ENCODE measurements around the gene NBPF20. TPM values are rescaled to one million over a fixed set of nuclear protein-coding genes. Genes with fewer than 3 reads are reported as not detected.
"Not testable (repeated sequence)": the region's sequence is repeated elsewhere in the genome, so short reads cannot be mapped to it uniquely, and the experiment has no call there.

NBPF20 gene
- 1.2 TPM for total RNA-seq
- long read RNA-seq, partial matches to known transcripts = 5 of 10 reads
- long read RNA-seq, other reads (novel, unspliced or antisense) = 5 of 10 reads

- peak; percentile 87 for DNase-seq (ENCODE audit: low spot score)
- intact Hi-C loops (cut with DNase I) = no loop called here
Measured at GRCh38 chr1:145425436-145426029, at the start of gene NBPF20. TSS of gene NBPF20 (minus strand) at chr1:145425603. CDS start at chr1:145405272, 20,331 bp downstream.

GRCh38 chr1:145474837-145475368 is 49.5 kb upstream of the NBPF20 start:
- intact Hi-C loops (cut with DNase I); DNase-seq (ENCODE audit: low spot score): not testable (repeated sequence)

GRCh38 chr1:145472731-145473130 is 47.3 kb upstream of the NBPF20 start:
- intact Hi-C loops (cut with DNase I); DNase-seq (ENCODE audit: low spot score): not testable (repeated sequence)

DNA sequence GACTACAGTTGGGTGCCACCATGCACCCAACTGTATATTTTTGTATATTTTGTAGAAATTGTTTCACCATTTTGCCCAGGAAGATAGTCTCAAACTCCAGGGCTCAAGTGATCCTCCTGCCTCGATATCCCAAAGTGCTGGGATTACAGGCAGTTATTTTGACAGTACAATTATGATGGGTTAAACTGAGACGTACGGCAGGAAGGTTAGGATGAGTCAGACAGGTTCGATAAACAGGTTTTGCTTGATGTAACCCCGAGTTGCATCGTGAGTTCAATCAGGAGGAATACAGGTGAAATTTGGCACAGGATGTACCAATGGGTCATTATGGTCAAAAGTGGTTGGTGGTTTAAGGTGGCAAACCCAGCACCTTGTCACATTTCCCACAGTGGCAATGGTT is 46.0 kb upstream of the NBPF20 start:
- intact Hi-C loops (cut with DNase I); DNase-seq (ENCODE audit: low spot score): not testable (repeated sequence)

DNA sequence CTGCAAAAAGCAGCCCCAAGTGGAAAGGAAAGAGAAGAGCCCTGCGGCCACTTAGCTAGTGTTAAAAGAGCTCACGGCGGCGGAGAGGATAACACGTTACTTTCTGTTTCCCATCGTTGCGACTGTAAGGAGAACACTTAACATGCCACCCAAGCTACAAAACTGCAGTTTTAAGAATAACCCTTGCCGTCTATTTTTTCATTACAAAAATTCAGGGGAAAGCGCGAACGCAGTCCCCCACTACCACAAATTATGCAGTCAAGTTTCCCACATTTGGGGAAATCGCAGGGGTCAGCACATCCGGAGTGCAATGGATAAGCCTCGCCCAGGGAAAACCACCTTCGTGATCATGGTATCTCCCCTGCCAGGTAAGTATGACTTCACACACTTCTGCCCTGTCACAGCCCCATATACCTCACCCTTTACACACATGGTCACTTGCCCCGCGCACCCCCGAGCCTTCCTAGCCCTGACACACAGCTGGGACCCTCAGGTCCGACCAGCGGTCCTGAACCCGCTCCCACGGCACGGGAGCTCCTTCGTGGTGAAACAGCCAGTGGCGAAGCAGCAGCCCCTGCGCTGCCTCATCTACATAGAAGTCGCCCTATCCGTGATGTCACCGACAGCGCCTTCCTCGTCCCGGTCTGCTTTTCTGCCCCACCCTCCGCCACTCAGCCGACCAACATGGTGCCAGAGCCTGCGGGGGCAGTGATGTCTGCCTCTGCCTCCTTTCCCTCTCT is 40.2 kb upstream of the NBPF20 start:
- intact Hi-C loops (cut with DNase I); DNase-seq (ENCODE audit: low spot score): not testable (repeated sequence)

GRCh38 chr1:145464708-145465336 is 39.4 kb upstream of the NBPF20 start:
- DNase-seq (ENCODE audit: low spot score); intact Hi-C loops (cut with DNase I): not testable (repeated sequence)

DNA sequence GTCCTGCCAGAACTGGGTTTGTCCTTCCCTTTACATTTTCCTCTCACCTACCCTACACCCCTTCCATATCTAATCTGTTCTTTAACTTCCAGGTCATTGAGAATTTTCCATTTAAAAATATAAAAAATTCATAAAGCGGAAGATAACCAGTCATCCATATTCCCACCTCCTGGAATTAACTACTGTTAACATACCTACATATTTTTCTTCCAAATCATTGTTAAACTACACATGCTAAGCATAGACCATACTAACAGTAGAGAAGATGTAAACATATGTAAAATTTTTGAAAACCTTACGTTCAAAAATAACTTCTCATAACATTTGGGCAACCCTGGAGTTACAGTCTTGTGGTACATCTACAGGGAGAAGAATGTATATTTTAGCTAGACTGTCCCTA is 38.6 kb upstream of the NBPF20 start:
- intact Hi-C loops (cut with DNase I); DNase-seq (ENCODE audit: low spot score): not testable (repeated sequence)

DNA sequence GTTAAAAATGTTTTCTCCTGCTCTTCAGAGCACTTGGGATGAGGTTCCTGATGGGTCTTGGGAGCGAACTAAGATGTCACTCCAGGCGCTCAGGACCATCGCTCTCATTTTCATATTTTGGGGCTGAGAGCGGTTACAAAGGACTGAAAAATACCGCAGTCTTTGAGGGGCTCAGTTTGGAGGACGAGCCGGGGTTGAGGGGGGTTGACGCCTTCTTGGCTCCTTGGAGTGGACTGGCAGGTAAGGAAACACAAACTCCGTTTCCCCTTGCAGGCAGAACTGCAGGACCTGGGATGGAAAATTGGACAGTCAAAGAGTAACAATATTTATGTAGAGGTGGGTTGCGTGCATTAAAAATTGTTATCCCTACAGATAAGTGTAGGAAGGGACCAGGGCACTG is 35.3 kb upstream of the NBPF20 start:
- DNase-seq (ENCODE audit: low spot score); intact Hi-C loops (cut with DNase I): not testable (repeated sequence)

DNA sequence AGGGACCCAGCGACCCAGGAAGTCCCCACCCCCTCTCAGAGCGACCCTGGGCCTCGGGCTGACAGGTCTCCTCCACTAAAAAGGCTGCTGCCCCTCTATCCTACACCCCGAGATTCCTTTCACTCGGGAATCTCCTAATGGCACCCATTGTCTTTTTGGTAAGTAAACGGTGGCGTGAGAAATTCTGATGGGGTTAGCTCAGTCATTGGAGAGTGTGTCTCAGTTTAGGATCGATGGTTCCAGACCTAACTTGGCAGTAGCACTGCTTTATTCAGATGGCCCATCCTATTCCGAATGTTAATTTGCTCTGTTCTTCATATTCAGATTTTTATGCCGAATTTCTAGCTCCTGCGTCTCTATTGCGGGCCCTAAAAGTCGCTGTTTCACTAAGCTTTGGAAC is 34.6 kb upstream of the NBPF20 start:
- intact Hi-C loops (cut with DNase I); DNase-seq (ENCODE audit: low spot score): not testable (repeated sequence)

DNA sequence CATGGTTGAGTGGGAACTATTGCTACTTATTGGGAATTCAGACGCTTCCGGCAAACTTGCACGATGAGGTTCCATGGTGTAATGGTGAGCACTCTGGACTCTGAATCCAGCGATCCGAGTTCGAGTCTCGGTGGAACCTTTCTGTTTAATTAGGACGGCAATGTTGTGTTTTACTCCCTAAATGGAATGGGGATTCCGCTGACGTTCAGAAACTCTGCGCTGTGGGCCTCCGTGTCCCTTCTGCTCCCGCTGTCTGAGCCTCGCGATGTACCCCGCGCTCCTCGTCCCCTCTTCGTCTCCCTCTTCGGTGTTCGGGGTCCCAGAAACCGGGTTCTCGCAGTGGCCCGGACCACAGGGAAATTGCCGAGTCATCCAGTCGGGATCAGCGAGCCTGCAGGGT is 34.2 kb upstream of the NBPF20 start:
- intact Hi-C loops (cut with DNase I); DNase-seq (ENCODE audit: low spot score): not testable (repeated sequence)

- DNase-seq (ENCODE audit: low spot score); intact Hi-C loops (cut with DNase I): not testable (repeated sequence)
Measured at GRCh38 chr1:145459063-145459462, 33.7 kb upstream of the NBPF20 start.

- intact Hi-C loops (cut with DNase I); DNase-seq (ENCODE audit: low spot score): not testable (repeated sequence)
Measured at GRCh38 chr1:145454824-145455177, 29.4 kb upstream of the NBPF20 start.

DNA sequence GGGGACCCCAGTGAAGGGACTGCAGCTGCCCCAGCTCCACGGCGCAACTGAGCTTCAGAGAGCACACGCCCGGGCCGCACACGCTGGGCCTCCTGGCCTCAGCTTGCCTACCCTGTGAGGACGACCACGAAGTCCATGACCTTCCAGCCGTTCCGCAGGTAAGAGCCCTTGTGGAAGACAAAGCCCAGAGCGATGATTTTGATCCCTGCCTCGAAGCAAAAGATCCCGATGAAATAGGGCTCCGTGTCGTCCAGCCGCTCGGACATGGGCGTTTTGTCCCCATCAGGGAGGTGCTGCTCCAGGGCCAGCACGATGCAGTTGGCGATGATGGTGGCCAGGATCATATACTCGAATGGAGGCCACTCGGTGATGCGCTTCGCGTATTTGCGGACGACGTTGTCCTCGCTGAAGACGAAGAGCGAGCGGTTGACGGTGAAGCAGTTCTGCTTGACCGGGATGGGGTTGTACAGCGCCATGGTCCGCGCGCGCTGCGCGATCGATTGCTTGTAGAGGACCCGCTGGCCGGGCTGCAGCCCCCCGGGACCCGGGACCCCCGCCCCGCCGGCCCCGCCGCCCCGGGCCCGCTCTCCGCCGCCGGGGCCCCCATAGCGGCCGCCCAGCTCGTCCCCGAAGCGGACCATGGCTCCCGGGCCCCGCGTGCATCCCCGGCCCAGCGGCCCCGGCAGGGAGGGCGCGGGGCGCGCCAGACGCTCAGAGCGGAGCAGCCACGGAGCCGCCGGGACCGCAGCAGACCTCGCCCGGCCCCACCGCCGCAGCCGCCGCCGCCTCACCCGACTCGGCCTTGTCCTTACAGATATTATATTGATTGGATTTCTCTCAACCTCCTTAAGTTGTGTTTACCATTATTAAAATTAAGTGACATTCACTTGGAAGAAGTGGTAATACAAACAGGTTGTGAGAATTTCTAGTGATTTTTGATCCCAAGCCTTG is 28.7 kb upstream of the NBPF20 start:
- intact Hi-C loops (cut with DNase I); DNase-seq (ENCODE audit: low spot score): not testable (repeated sequence)

- intact Hi-C loops (cut with DNase I); DNase-seq (ENCODE audit: low spot score): not testable (repeated sequence)
Measured at GRCh38 chr1:145452506-145452905, 27.1 kb upstream of the NBPF20 start.

- intact Hi-C loops (cut with DNase I); DNase-seq (ENCODE audit: low spot score): not testable (repeated sequence)
Measured at GRCh38 chr1:145451914-145452313, 26.5 kb upstream of the NBPF20 start.

- DNase-seq (ENCODE audit: low spot score); intact Hi-C loops (cut with DNase I): not testable (repeated sequence)
Measured at GRCh38 chr1:145445219-145445618, 19.8 kb upstream of the NBPF20 start.

GRCh38 chr1:145442340-145442739 is 16.9 kb upstream of the NBPF20 start:
- DNase-seq (ENCODE audit: low spot score); intact Hi-C loops (cut with DNase I): not testable (repeated sequence)

DNA sequence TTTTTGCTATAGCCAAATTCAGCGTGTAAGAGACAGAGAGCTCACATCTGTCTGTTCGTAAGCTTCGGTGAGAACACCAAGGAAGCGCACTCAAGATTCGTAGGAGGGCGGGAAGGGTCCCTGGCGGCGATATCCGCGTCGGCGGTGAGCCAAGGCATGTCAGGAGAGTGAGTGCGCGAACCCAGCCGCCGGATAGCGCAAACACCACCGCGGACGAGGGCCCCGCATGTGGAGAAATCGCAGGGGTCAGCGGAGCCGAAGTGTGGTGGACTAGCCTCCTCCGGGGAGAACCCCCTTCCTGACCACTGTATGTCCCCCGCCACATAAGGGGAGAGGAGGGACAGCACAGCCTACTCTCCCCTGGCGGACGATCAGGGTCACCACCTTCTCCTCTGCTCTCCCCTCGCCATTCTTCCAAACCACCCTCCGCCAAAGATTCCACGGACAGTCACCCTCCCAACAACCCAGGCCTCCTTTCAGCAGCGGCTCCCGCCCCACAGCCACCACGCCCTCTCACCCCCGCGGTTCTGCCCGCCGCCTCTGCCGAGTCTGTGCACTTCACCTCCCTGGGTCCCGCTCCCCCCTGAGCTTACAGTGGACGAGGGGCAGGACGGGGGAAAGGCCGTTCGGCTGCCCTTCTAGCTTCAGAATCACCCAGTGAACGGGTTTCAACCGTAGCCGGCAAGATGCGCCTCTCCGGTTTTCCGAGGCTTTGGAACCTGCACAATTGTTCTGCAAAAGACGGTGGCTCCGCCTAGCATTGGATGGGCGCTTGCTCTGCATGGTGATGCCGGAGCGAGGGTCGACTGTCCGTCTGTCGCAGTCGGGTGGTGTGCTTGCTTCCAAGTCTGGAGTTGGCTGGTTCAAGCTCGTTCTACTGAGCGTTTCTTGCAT is 6.2 kb upstream of the NBPF20 start:
- DNase-seq (ENCODE audit: low spot score); intact Hi-C loops (cut with DNase I): not testable (repeated sequence)
